ENCODE data around the gene IGSF21. TPM values are rescaled to one million over a fixed set of nuclear protein-coding genes. Genes with fewer than 3 reads are reported as not detected.

IGSF21 gene
- polyA plus RNA-seq, 1 of the 3 experiments (the other 2 are of a cell fraction), result not detected

DNA sequence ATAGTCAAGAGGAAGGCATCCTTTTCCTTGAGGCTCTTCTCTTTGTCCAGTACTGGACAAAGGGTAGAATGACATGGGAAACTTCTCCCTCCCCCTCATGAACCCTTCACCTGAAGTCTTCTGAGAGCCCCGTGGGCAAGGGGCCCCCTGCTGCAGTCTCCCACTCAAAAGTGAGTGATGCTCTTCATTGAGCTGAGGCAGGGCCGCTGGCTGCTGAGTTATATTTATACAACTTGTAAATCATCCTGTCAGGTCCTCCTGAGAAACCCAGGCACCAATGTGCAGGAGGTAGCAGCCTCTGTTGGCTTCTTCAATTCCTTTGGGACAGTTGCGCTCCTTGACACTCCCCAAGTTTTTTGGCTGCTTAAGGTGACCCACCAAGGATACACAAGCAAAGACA lies 150.2 kb downstream of the IGSF21 start (continued):
- TF ChIP-seq NRF1 (IDR thresholded peaks at IDR 0.05; ENCODE audit: low read depth, low read length) (no peak), RXRA (IDR thresholded peaks at IDR 0.05; ENCODE audit: borderline replicate concordance, low read depth) (no peak)

DNA sequence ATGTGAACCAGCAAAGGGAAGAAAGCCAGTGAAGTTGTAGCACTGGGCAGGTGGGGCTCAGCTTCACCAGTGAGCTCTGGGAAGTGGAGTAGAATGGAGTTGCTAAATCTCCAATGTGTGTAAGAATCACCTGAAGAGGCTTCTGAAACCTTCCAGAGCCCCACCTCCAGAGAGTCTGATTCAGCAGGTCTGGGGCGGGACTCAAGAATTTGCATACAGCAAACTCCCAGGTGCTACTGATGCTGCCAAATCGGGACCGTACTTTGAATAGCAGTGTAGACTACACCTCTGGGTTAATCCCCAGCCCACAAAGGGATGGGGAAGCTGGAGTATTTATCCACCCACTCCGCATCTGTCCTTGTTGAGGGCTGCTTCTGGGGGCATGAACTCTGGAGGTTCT lies 154.3 kb downstream of the IGSF21 start:
- Histone ChIP-seq H3F3A (replicated peaks; ENCODE audit: insufficient read depth) (no peaks in the 10 kb centered on the region), H3K9ac (no peak overlapping the region), H2AFZ (ENCODE audit: low read depth) (no peak overlapping the region), H3K36me3 (replicated peaks in 1 of 2; ENCODE audit: control insufficient read depth in 1 of 2, insufficient read depth in 2 of 2, low read length in 1 of 2) (no peaks in the 10 kb centered on the region), H3K27me3 (ENCODE audit: insufficient read depth) (no peaks in the 10 kb centered on the region), H3K9me2 (no peaks in the 10 kb centered on the region), H3K79me2 (ENCODE audit: insufficient read depth) (no peaks in the 10 kb centered on the region), H3K4me3 (ENCODE audit: low read depth in 2 of 2, low read length in 1 of 2) (no peak overlapping the region), H3K27ac (ENCODE audit: low read depth in 2 of 2, low read length in 1 of 2) (no peak overlapping the region), H3K9me3 (no peaks in the 10 kb centered on the region), H4K20me1 (ENCODE audit: insufficient read depth) (no peaks in the 10 kb centered on the region), H3K4me2 (no peak overlapping the region), H3K4me1 (ENCODE audit: control insufficient read depth in 1 of 2, insufficient read depth in 2 of 2, low read depth in 1 of 2, low read length in 1 of 2) (no peaks in the 10 kb centered on the region)
- 59% methylated on average over 4 of the region's 4 CpGs for WGBS (ENCODE audit: low lambda C conversion rate)
- CTCF ChIA-PET, result interaction anchor here (0.8 to 2.2 kb wide), 4 partner anchors 27 to 162 kb away, joined by 3 to 10 read pairs (median 3); no protein-coding TSS in a partner anchor
- TF ChIP-seq RFX5 (IDR thresholded peaks at IDR 0.05; ENCODE audit: low read length), result no peak
- TF ChIP-seq, protein P1, sequence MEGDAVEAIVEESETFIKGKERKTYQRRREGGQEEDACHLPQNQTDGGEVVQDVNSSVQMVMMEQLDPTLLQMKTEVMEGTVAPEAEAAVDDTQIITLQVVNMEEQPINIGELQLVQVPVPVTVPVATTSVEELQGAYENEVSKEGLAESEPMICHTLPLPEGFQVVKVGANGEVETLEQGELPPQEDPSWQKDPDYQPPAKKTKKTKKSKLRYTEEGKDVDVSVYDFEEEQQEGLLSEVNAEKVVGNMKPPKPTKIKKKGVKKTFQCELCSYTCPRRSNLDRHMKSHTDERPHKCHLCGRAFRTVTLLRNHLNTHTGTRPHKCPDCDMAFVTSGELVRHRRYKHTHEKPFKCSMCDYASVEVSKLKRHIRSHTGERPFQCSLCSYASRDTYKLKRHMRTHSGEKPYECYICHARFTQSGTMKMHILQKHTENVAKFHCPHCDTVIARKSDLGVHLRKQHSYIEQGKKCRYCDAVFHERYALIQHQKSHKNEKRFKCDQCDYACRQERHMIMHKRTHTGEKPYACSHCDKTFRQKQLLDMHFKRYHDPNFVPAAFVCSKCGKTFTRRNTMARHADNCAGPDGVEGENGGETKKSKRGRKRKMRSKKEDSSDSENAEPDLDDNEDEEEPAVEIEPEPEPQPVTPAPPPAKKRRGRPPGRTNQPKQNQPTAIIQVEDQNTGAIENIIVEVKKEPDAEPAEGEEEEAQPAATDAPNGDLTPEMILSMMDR (IDR thresholded peaks at IDR 0.05), result no peak
- no peak for TF ChIP-seq CHD2 (IDR thresholded peaks at IDR 0.05; ENCODE audit: low read length, partially characterized antibody)
- POLR2A ChIA-PET, result no interaction called here
- DNase-seq, result no peak

DNA sequence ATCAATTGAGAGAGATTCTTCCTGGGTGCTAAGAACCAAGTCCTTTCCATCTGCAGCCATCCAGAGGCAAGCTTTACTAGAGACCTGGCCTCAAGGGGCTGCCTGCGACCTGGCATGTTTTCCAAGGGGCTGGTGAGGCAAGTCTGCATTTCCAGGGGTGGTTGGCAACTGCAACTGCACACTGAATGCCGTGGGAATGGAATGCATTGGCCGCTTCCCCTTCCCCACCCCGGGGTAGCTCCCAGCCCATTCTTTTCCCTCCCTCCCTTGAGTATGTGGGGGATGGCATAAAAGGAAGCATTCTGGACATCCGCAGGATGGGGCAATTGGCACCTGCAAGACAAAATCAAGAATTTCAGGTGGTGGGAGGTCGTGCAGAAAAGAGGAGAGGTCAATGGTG lies 155.1 kb downstream of the IGSF21 start:
- Histone ChIP-seq H3K4me2 (no peak overlapping the region), H3K9me2 (no peaks in the 10 kb centered on the region), H3K79me2 (ENCODE audit: insufficient read depth) (no peaks in the 10 kb centered on the region), H2AFZ (ENCODE audit: low read depth) (no peak overlapping the region), H4K20me1 (ENCODE audit: insufficient read depth) (no peaks in the 10 kb centered on the region), H3K27me3 (ENCODE audit: insufficient read depth) (no peaks in the 10 kb centered on the region), H3K4me3 (ENCODE audit: low read depth in 2 of 2, low read length in 1 of 2) (no peak overlapping the region), H3K9ac (no peak overlapping the region), H3K27ac (ENCODE audit: low read depth in 2 of 2, low read length in 1 of 2) (no peak overlapping the region), H3F3A (replicated peaks; ENCODE audit: insufficient read depth) (no peaks in the 10 kb centered on the region), H3K4me1 (ENCODE audit: control insufficient read depth in 1 of 2, insufficient read depth in 2 of 2, low read depth in 1 of 2, low read length in 1 of 2) (no peaks in the 10 kb centered on the region), H3K9me3 (no peaks in the 10 kb centered on the region), H3K36me3 (replicated peaks in 1 of 2; ENCODE audit: control insufficient read depth in 1 of 2, insufficient read depth in 2 of 2, low read length in 1 of 2) (no peaks in the 10 kb centered on the region)
- no peak for DNase-seq
- TF ChIP-seq RAD21 (IDR thresholded peaks at IDR 0.05; ENCODE audit: low read length) (no peak), FOXJ3 (CRISPR knock-in tag; IDR thresholded peaks at IDR 0.05) (no peak), CHD2 (IDR thresholded peaks at IDR 0.05; ENCODE audit: low read length, partially characterized antibody) (no peak), GATA2 (CRISPR knock-in tag; IDR thresholded peaks at IDR 0.05) (no peak), RCOR1 (IDR thresholded peaks at IDR 0.05; ENCODE audit: low read length) (no peak), RXRA (IDR thresholded peaks at IDR 0.05; ENCODE audit: borderline replicate concordance, low read depth) (no peak), JUND (IDR thresholded peaks at IDR 0.05) (no peak), SIN3A (IDR thresholded peaks at IDR 0.05; ENCODE audit: borderline replicate concordance, low read depth, low read length) (no peak), MEF2A (IDR thresholded peaks at IDR 0.05; ENCODE audit: borderline replicate concordance, low read depth) (no peak), YY1 (IDR thresholded peaks at IDR 0.05; ENCODE audit: low read depth) (no peak), TEAD4 (IDR thresholded peaks at IDR 0.05; ENCODE audit: borderline replicate concordance, insufficient read depth) (no peak), MXI1 (IDR thresholded peaks at IDR 0.05; ENCODE audit: low read depth, low read length) (no peak)
- TF ChIP-seq, protein P2, sequence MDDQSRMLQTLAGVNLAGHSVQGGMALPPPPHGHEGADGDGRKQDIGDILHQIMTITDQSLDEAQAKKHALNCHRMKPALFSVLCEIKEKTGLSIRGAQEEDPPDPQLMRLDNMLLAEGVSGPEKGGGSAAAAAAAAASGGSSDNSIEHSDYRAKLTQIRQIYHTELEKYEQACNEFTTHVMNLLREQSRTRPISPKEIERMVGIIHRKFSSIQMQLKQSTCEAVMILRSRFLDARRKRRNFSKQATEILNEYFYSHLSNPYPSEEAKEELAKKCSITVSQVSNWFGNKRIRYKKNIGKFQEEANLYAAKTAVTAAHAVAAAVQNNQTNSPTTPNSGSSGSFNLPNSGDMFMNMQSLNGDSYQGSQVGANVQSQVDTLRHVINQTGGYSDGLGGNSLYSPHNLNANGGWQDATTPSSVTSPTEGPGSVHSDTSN (IDR thresholded peaks at IDR 0.05), result no peak
- TF ChIP-seq, protein P3, sequence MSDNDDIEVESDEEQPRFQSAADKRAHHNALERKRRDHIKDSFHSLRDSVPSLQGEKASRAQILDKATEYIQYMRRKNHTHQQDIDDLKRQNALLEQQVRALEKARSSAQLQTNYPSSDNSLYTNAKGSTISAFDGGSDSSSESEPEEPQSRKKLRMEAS (IDR thresholded peaks at IDR 0.05; ENCODE audit: low read depth), result no peak
- TF ChIP-seq, protein P4, sequence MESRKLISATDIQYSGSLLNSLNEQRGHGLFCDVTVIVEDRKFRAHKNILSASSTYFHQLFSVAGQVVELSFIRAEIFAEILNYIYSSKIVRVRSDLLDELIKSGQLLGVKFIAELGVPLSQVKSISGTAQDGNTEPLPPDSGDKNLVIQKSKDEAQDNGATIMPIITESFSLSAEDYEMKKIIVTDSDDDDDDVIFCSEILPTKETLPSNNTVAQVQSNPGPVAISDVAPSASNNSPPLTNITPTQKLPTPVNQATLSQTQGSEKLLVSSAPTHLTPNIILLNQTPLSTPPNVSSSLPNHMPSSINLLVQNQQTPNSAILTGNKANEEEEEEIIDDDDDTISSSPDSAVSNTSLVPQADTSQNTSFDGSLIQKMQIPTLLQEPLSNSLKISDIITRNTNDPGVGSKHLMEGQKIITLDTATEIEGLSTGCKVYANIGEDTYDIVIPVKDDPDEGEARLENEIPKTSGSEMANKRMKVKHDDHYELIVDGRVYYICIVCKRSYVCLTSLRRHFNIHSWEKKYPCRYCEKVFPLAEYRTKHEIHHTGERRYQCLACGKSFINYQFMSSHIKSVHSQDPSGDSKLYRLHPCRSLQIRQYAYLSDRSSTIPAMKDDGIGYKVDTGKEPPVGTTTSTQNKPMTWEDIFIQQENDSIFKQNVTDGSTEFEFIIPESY (IDR thresholded peaks at IDR 0.05; ENCODE audit: borderline replicate concordance, low read depth), result no peak
- CTCF ChIA-PET, result interaction anchor here (0.6 to 1.0 kb wide), 3 partner anchors 23 to 153 kb away, joined by 3 read pairs; no protein-coding TSS in a partner anchor
- WGBS (ENCODE audit: low lambda C conversion rate), result 22% methylated on average over 6 of the region's 6 CpGs
- POLR2A ChIA-PET, result no interaction called here
